ENCODE results near the gene INTS4. TPM values are rescaled to one million over a fixed set of nuclear protein-coding genes. Genes with fewer than 3 reads are reported as not detected.
A peak's percentile ranks its signal among the peaks of the same experiment; 100 is the strongest.
"Not testable (repeated sequence)": the region's sequence is repeated elsewhere in the genome, so short reads cannot be mapped to it uniquely, and the experiment has no call there.

INTS4 gene
- 10 to 100 TPM; 50.4 to 52.3 TPM for total RNA-seq

- H3K27ac Mint-ChIP-seq: peak within 1 kb of the TSS; percentile 95
Observed at GRCh38 chr11:77994434-77995362, at the start of gene INTS4. INTS4 (minus strand) TSS chr11:77994668; CDS start chr11:77994643, 25 bp downstream.

GRCh38 chr11:78041843-78042440 is 47.5 kb upstream of the INTS4 start:
- peak overlapping the region; percentile 3 to 23 for H3K4me3 Mint-ChIP-seq
- H3K9me3 Mint-ChIP-seq: no peaks in the 10 kb centered on the region
- no peak for ATAC-seq (replicated peaks in 1 of 2)
- H3K36me3 Mint-ChIP-seq (ENCODE audit: insufficient read depth in 2 of 2): no peaks in the 10 kb centered on the region
- no peaks in the 10 kb centered on the region for H3K27me3 Mint-ChIP-seq (ENCODE audit: low read depth)
- DNase-seq: no peak
- H3K27ac Mint-ChIP-seq: no peak overlapping the region
- peaks cover 29% of the 10 kb centered on the region for H3K4me1 Mint-ChIP-seq (ENCODE audit: low read depth)

More at GRCh38 chr11:77994434-77995362, at the start of gene INTS4:
- H3K27me3 Mint-ChIP-seq (ENCODE audit: low read depth): no peaks in the 10 kb centered on the region
- no peaks in the 10 kb centered on the region for H3K9me3 Mint-ChIP-seq
- H3K4me3 Mint-ChIP-seq: peak within 1 kb of the TSS; percentile 90 to 94
- peaks cover 36% of the 10 kb centered on the region for H3K4me1 Mint-ChIP-seq (ENCODE audit: low read depth)
- ATAC-seq (replicated peaks in 1 of 2): peak; percentile 99
- DNase-seq: peak; percentile 97 to 99
- H3K36me3 Mint-ChIP-seq (ENCODE audit: insufficient read depth in 2 of 2): no peaks in the 10 kb centered on the region

- H3K27ac Mint-ChIP-seq; DNase-seq; ATAC-seq (replicated peaks in 1 of 2); H3K27me3 Mint-ChIP-seq (ENCODE audit: low read depth); H3K9me3 Mint-ChIP-seq; H3K36me3 Mint-ChIP-seq (ENCODE audit: insufficient read depth in 2 of 2): not testable (repeated sequence)
- Mint-ChIP-seq H3K4me3 (peak overlapping the region; percentile 3 to 23), H3K4me1 (ENCODE audit: low read depth) (peaks cover 27% of the 10 kb centered on the region)
Observed at GRCh38 chr11:78041380-78041719, 46.9 kb upstream of the INTS4 start.

GRCh38 chr11:78040691-78041379 is 46.4 kb upstream of the INTS4 start:
- Mint-ChIP-seq H3K36me3 (ENCODE audit: insufficient read depth in 2 of 2) (no peaks in the 10 kb centered on the region), H3K27ac (no peak overlapping the region), H3K4me1 (ENCODE audit: low read depth) (peaks cover 22% of the 10 kb centered on the region), H3K27me3 (ENCODE audit: low read depth) (no peaks in the 10 kb centered on the region), H3K4me3 (no peak overlapping the region), H3K9me3 (no peaks in the 10 kb centered on the region)
- ATAC-seq (replicated peaks in 1 of 2): no peak
- peak; percentile 11 to 14 for DNase-seq

GRCh38 chr11:78039919-78040671 is 45.6 kb upstream of the INTS4 start:
- Mint-ChIP-seq H3K4me3 (peak overlapping the region; percentile 64 to 81), H3K27ac (peak overlapping the region; percentile 96), H3K4me1 (ENCODE audit: low read depth) (peaks cover 19% of the 10 kb centered on the region), H3K9me3 (no peaks in the 10 kb centered on the region), H3K36me3 (ENCODE audit: insufficient read depth in 2 of 2) (no peaks in the 10 kb centered on the region), H3K27me3 (ENCODE audit: low read depth) (no peaks in the 10 kb centered on the region)
- DNase-seq (peak; percentile 53 to 63), ATAC-seq (replicated peaks in 1 of 2) (peak; percentile 84 to 88)

- Mint-ChIP-seq H3K36me3 (ENCODE audit: insufficient read depth in 2 of 2) (no peaks in the 10 kb centered on the region), H3K9me3 (no peaks in the 10 kb centered on the region), H3K4me1 (ENCODE audit: low read depth) (peaks cover 22% of the 10 kb centered on the region), H3K4me3 (peak overlapping the region; percentile 64 to 81), H3K27ac (peak overlapping the region; percentile 96), H3K27me3 (ENCODE audit: low read depth) (no peaks in the 10 kb centered on the region)
- no peak for DNase-seq
- peak; percentile 50 to 56 for ATAC-seq (replicated peaks in 1 of 2)
Observed at GRCh38 chr11:78039391-78039918, 45.0 kb upstream of the INTS4 start.

- DNase-seq (no peak), ATAC-seq (replicated peaks in 1 of 2) (no peak)
- no peak overlapping the region for H3K4me3 Mint-ChIP-seq
- H3K4me1 Mint-ChIP-seq (ENCODE audit: low read depth): peaks cover 26% of the 10 kb centered on the region
- no peaks in the 10 kb centered on the region for H3K36me3 Mint-ChIP-seq (ENCODE audit: insufficient read depth in 2 of 2)
- H3K9me3 Mint-ChIP-seq: no peaks in the 10 kb centered on the region
- H3K27ac Mint-ChIP-seq: no peak overlapping the region
- H3K27me3 Mint-ChIP-seq (ENCODE audit: low read depth): no peaks in the 10 kb centered on the region
Observed at GRCh38 chr11:78038697-78039313, 44.3 kb upstream of the INTS4 start.

- ATAC-seq (replicated peaks in 1 of 2) (no peak), DNase-seq (no peak)
- H3K4me1 Mint-ChIP-seq (ENCODE audit: low read depth): peaks cover 26% of the 10 kb centered on the region
- H3K27ac Mint-ChIP-seq: no peak overlapping the region
- H3K27me3 Mint-ChIP-seq (ENCODE audit: low read depth): no peaks in the 10 kb centered on the region
- H3K4me3 Mint-ChIP-seq: no peak overlapping the region
- no peaks in the 10 kb centered on the region for H3K36me3 Mint-ChIP-seq (ENCODE audit: insufficient read depth in 2 of 2)
- no peaks in the 10 kb centered on the region for H3K9me3 Mint-ChIP-seq
Observed at GRCh38 chr11:78037825-78038620, 43.6 kb upstream of the INTS4 start.

GRCh38 chr11:78037056-78037455 is 42.6 kb upstream of the INTS4 start:
- H3K36me3 Mint-ChIP-seq (ENCODE audit: insufficient read depth in 2 of 2): no peaks in the 10 kb centered on the region
- no peak overlapping the region for H3K27ac Mint-ChIP-seq
- H3K4me3 Mint-ChIP-seq: no peak overlapping the region
- H3K27me3 Mint-ChIP-seq (ENCODE audit: low read depth): no peaks in the 10 kb centered on the region
- no peaks in the 10 kb centered on the region for H3K9me3 Mint-ChIP-seq
- no peak for DNase-seq
- ATAC-seq (replicated peaks in 1 of 2): no peak
- peaks cover 26% of the 10 kb centered on the region for H3K4me1 Mint-ChIP-seq (ENCODE audit: low read depth)

GRCh38 chr11:78036313-78036712 is 41.8 kb upstream of the INTS4 start:
- H3K27me3 Mint-ChIP-seq (ENCODE audit: low read depth): no peaks in the 10 kb centered on the region
- no peak overlapping the region for H3K4me3 Mint-ChIP-seq
- H3K4me1 Mint-ChIP-seq (ENCODE audit: low read depth): peaks cover 26% of the 10 kb centered on the region
- DNase-seq: no peak
- no peak for ATAC-seq (replicated peaks in 1 of 2)
- no peaks in the 10 kb centered on the region for H3K36me3 Mint-ChIP-seq (ENCODE audit: insufficient read depth in 2 of 2)
- H3K9me3 Mint-ChIP-seq: no peaks in the 10 kb centered on the region
- no peak overlapping the region for H3K27ac Mint-ChIP-seq

GRCh38 chr11:78034623-78035022 is 40.2 kb upstream of the INTS4 start:
- H3K9me3 Mint-ChIP-seq: no peaks in the 10 kb centered on the region
- H3K27me3 Mint-ChIP-seq (ENCODE audit: low read depth): no peaks in the 10 kb centered on the region
- H3K36me3 Mint-ChIP-seq (ENCODE audit: insufficient read depth in 2 of 2): no peaks in the 10 kb centered on the region
- H3K27ac Mint-ChIP-seq: no peak overlapping the region
- no peak overlapping the region for H3K4me3 Mint-ChIP-seq
- DNase-seq: no peak
- peaks cover 11% of the 10 kb centered on the region for H3K4me1 Mint-ChIP-seq (ENCODE audit: low read depth)
- no peak for ATAC-seq (replicated peaks in 1 of 2)

Data from activated T-cell treated with anti-CD3 and anti-CD28 coated beads, Interleukin-2, amount 50 U/mL, for 72 hours (primary cell).